HG03457 (cell line): ENCODE measurements around the gene USH2A.

Experiments used
- ATAC-seq: cut with Tn5 transposase; IDR thresholded peaks from one replicate; pipeline ENCODE4 v1.9.1; 2021; ENCODE audit warnings: moderate number of reproducible peaks; ENCODE audit not compliant: unreplicated experiment

The USH2A gene

DNA sequence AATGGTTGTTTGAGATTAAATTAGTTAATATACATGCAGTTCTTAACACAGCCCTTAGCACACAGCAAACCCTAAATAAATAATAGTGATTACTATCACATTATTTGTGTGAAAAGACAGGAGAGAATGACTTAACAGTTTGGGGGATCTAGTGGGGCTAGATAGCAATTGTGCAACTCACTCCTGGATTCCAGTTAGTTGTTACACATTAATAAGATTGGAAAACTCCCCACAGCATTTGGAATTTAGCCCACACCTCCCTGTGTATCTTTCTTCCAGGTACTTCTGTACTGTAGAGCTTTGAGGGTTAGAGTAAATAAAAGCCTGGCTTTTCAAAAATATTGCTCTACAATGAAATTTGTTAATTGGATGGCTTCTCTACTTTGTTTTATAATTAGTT, 763.0 kb downstream of the USH2A start:
- ATAC-seq, result no peak

GRCh38 chr1:215657047-215657446, 766.2 kb downstream of the USH2A start:
- no peak for ATAC-seq

DNA sequence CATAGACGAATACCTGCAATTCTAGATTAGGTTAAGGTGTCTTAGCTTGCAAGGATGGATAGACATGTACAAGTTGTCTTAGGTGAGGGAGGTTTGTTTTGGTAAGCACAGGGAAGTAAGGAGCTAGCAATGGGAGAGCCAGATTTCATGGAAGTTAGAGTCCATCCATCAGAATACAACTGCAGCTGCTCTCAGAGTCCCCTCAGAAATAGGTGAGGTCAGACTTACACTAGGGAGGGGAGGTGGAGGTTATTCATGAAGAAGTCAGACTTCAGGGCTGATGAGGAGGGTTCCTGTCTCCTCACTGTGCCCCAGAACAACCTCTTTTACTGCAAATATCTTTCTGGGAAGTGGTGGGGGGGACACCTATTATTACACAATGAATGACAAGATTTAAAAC, 770.9 kb downstream of the USH2A start:
- no peak for ATAC-seq

DNA sequence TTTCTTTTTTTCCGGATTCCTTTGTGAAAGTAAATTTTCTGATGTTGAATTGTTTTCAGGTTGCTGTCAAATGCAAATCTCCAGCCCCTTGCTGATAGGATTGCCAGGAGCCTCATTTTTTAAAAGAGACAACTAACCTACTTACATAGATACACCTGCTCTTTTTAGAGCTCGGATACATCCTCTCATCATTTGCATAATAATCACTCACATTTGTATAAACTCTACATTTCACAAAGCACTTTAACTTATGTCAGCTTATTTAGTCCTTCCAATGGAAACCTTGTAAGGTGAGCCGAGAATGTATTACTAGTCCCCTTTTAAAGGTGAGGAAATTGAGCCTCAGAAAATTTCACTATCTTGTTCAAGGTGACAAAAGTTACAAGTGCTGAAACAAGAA, 771.4 kb downstream of the USH2A start:
- no peak for ATAC-seq

DNA sequence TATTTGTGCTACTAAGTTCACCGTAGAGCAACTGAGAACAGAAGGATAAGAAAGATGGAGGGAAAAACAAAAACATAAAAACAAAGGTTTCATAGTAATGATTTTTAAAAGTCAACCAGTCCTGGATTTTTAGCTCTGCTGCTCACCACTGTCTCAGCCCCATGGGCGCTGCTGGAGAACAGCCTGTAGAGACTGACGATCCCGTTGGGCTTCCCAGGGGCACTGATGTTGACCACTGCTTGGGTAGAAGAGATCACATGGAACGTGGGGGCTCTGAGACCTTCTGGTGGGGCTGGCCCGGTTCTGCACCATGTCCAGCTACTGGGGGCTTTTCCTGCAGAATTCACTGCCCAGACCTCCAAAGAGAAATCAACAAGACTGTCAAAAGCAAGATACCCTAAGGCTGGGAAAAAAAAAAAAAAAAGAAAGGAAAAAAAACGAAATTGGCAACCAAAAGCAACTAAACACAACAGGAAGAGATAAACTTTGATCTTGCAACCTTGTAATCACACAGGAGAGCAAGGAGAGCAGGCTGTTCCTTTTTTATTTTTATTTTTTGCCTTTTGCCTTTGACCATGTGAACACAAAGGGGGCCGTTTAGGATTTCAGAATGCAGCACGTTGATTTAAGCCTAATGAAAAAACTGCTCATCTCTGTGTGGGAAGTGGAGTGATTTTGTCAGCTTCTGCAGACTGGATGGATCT, 772.6 kb downstream of the USH2A start:
- ATAC-seq, result no peak

DNA sequence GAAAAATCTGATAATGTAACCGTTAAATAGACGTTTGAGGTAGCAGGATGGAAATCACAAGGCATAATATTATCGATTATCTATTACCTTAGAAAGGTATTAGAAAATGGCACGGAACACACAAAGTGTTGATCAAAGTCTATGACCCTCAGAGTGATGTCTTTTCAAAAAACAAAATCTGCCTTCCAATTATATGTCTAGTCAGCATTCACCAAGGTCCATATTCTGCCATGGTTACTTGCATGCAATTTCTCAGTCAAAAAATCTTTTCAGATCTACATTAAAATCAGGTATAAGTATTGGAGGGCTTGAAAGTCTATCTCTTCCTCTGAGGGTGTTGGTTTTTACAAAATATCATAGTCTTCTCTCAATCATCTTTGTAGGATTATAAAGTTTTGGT, 774.3 kb downstream of the USH2A start:
- ATAC-seq, result no peak

GRCh38 chr1:215647738-215648137, 775.5 kb downstream of the USH2A start:
- no peak for ATAC-seq

GRCh38 chr1:215645861-215646260, 777.4 kb downstream of the USH2A start:
- no peak for ATAC-seq

- no peak for ATAC-seq
Measured at GRCh38 chr1:215645182-215645581, 778.1 kb downstream of the USH2A start.

- no peak for ATAC-seq
Measured at GRCh38 chr1:215643592-215644321, 779.5 kb downstream of the USH2A start.

DNA sequence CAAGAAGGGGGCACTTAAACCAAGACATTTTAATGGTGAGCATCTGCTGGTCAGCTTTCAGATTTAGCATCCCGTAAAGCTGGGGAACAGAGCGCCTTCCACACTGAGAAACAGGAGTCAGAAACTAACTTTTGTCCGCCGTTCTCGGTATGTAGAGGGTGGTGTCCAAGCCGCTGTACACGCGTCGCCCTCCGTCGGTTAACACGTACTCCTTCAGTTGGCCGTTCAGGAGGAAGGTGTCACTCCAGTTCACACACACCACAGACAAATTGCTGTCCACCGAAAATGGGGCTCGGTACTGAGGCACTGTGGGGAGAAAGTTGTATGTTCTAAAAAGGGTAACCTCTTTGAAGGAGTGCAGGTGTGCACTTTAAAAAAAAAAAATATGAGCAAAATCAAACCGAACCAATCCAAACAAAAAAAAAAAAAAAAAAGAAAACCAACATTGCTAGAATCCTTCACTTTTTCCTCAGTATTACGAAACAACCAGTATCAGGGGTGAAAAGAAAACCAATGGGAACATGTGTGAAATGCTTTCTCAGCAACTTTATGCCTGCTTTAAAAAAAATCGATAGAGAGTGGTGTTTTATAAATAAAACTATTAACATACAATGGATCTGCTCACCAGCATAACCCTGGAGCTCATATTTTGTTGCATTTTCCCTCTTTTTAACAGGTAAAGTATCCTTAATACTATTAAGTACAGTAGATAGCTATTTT, 782.7 kb downstream of the USH2A start:
- ATAC-seq, result no peak

DNA sequence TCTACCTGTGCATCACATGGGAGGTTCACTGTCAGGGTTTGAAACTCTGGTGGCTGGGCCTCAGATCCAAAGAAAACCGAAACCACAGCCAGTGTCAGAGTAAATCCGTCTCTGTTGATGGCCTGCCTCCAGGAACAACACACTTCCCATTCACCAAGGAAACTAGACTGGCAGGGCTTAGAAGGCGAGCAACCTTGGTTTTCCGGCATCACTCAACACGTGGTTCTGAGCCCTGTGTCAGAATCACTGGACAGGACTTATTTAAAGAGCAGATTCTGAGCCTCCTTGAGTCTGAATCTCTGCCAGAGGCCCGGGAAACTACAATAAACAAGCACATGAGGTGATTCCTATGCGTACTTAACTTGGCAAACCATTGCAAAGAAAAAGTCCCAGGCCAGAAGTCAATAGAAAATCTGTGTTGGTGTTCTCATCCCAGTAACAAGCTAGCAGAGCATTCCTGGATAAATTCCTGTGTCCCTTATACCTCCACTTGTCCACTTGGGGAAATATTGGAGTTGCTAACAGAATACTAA, 786.1 kb downstream of the USH2A start:
- ATAC-seq, result no peak

- no peak for ATAC-seq
Measured at GRCh38 chr1:215636258-215636965, 786.8 kb downstream of the USH2A start.

GRCh38 chr1:215635827-215636226, 787.4 kb downstream of the USH2A start:
- no peak for ATAC-seq

GRCh38 chr1:215631489-215631888, 791.8 kb downstream of the USH2A start:
- ATAC-seq, result no peak

GRCh38 chr1:215631040-215631439, 792.2 kb downstream of the USH2A start:
- ATAC-seq, result no peak

GRCh38 chr1:215625949-215626348, 797.3 kb downstream of the USH2A start:
- ATAC-seq, result no peak

DNA sequence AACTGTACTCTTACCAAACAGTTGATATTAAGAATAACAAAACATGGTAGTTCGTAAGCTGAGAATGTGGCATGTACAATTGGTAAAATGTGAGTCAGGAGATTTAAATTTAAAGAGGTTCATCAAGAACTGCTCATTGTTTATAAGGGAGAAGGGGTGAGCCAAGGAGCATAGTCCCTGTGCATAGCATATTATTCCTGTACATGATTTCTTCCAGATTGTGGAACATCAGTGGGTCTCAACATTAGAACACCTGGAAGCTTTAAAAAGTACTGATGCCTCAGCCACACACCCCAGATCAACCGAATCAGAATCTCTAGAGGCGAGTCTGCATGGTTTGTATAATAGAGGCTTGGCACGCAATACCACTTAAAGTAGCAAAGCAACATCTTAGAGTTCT, 800.1 kb downstream of the USH2A start:
- ATAC-seq, result no peak

- no peak for ATAC-seq
Measured at GRCh38 chr1:215617979-215618378, 805.3 kb downstream of the USH2A start.

DNA sequence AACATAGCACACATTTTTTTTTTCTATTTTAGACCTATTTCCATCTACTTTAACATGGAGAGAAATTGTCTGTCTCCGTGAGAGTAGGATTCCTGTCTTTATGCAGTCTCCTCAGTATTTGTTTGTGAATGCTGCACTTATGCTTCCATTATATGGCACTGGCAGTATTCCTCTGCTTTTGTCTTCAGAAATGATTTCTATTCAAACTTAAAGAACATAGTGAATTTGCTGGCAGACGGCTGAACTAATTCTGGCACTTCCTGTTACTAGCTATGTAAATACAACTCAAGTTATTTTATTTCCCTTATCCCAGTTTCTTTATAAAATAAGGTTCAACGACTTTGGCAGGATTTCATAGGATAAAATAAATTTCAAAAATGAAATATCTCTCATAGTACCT, 810.9 kb downstream of the USH2A start:
- no peak for ATAC-seq

DNA sequence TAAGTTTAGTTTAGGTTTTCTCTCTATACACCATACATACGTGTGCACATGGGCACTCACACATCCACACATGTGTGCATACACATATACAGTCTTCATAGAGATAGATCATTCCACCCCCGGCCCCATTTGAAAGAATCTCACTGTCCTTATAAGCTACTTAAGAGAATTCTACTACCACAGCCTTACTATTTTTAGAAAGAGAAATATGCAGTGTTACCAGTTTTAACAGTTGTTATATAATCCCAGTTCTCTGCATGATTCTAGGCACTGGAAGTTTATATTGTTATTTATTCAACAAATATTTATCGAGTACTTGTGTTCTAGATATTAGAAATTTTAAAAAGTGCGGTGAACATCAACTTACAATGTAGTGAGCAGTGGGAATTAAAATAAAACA, 814.6 kb downstream of the USH2A start:
- no peak for ATAC-seq
